ENCODE data around the gene HNRNPLL.

GRCh38 chr2:38561691-38562090 lies 41.0 kb downstream of the HNRNPLL start:
- no peak for TF ChIP-seq CTCF (tag by site-specific recombination; IDR thresholded peaks at IDR 0.05)
- no peak for TF ChIP-seq ZNF132 (tag by site-specific recombination; IDR thresholded peaks at IDR 0.05; ENCODE audit: borderline replicate concordance)
- TF ChIP-seq ZNF366 (tag by site-specific recombination; conservative IDR thresholded peaks at IDR 0.05) = no peak
- no peak for TF ChIP-seq ZIC2 (tag by site-specific recombination; IDR thresholded peaks at IDR 0.05)
- TF ChIP-seq ZNF121 (tag by site-specific recombination; IDR thresholded peaks at IDR 0.05) = no peak

Data from HEK293 (cell line).